ENCODE measurements around the gene CLDN2.

The CLDN2 gene

DNA sequence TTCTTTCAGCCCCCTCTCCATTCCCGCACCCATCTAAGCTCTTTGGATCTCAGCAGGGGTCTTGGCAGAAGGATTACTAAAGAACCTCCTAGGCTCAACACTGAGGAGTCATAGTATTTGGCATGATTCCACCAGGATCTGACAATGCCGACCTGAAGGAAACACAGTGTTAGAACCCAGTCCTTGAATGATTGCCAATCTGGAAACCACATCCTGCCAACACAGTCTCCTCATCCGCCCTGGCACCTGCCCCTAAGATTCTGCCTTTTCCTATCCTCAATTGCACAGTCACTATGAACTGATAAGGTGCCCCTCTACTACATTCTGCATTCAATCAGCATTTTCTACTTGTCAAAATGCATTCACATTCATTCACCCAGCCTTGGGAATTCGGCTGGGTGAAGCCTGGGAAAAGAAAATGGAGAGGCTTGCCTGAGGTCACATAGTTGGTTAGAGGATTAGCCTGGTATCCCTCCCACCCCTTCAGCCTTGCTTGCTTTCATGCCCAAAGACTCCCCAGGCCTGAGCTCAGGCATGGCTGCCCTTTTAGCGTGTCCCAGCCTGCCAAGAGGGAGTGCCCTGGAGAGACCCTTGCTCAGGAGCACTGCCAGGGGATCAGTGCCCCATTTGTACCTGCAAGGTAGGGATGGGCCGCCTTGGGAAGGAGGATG lies 2.2 kb upstream of the CLDN2 start:
- FAIRE-seq (no peak), DNase-seq (ENCODE audit: extremely low spot score, insufficient read length, low read depth) (no peak)

GRCh38 chrX:106921637-106922036 lies 1.4 kb downstream of the CLDN2 start:
- DNase-seq (ENCODE audit: extremely low spot score, insufficient read length, low read depth) (no peak), FAIRE-seq (no peak)

DNA sequence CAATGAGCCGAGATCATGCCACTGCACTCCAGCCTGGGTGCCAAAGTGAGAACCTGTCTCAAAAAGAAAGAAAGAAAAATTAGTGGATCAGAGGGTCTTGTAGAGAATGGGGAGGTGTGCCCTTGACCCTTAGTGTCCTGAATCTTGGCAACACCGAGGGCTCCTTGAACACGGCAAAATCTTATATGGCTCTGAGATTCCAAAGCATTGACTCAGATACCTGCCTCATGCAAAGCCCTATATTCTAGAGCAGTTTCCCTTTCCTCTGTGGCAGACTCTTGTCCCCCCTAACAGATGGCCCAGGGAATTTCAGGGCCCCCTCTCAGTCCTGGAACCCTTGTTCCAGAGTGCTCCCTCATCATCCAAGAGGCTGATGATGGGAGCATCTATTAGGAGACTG lies 6.8 kb downstream of the CLDN2 start:
- DNase-seq (ENCODE audit: extremely low spot score, insufficient read length, low read depth) (no peak), FAIRE-seq (no peak)

DNA sequence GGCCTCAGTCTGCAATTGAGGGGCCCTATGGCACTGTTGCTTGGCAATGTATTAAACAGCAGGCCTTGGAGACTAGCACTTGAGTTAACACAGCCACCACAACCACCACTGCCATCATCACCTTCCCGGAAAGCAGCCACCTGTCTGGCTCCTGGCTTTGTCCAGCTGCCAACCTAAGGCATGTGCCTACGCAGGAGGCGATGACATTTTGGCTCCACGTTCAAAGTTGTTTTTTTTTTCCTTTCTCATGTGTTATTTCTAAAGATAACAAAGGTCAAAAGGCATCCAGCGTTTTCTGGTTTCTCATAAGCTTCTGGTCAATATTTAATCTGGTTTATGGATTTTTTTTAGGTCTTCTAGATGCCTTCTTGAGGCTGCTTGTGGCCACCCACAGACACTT lies 7.5 kb downstream of the CLDN2 start:
- DNase-seq (ENCODE audit: extremely low spot score, insufficient read length, low read depth) (no peak), FAIRE-seq (no peak)

GRCh38 chrX:106928227-106928626 lies 8.0 kb downstream of the CLDN2 start:
- FAIRE-seq (no peak), DNase-seq (ENCODE audit: extremely low spot score, insufficient read length, low read depth) (no peak)

GRCh38 chrX:106931831-106932491 lies 11.8 kb downstream of the CLDN2 start:
- FAIRE-seq (no peak), DNase-seq (ENCODE audit: extremely low spot score, insufficient read length, low read depth) (no peak)

DNA sequence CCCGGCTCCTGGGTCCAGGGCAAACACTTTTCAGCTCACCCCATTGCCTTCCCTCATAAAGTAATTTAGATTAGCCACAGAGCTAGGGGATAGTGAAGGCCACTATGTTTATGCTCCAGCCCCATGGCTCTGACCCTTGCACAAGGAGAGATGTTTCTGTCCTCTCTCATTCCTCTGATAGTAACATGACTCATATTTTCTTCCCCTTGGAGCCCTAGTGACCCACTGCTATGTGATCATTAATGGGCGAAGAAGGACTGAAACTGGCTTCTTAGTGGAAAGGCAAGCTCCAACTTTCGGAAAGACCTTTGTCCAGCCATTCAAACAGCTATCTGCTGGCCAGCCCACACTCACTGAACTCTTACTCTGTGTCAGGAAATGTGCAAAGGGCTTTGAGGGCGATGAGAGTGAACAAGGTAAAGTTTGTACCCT lies 12.3 kb downstream of the CLDN2 start:
- FAIRE-seq (no peak), DNase-seq (ENCODE audit: extremely low spot score, insufficient read length, low read depth) (no peak)

DNA sequence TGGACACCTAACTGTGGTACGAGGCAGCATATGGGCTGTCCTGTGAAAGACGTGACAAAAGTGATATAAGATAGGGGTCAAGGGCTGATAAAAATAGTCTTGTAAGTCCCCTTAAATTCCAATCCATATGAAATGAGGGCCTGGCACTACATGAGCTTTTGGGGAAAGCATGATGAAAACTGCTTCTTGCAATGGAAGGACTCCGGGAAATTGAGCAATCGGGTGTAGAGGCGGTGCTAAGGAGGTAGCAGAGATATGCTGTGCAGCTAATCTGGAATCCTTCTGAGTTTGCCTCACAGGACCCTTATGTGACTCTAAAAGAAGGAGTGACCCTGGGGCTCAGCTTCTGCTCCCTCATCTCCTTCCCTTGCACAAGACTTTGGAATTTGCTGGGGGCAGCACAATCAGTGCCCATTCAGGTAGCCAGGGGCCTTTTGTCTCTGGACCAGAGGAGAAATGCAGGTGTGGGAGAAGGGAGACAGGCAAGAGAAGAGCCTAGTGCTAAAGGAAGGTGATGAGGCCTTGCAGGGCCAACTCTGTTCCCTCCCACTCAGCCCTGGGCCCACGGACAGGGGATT lies 12.8 kb downstream of the CLDN2 start:
- FAIRE-seq (no peak), DNase-seq (ENCODE audit: extremely low spot score, insufficient read length, low read depth) (no peak)

- no peak for DNase-seq (ENCODE audit: extremely low spot score, insufficient read length, low read depth)
- FAIRE-seq, result no peak
These were observed 13.3 kb downstream of the CLDN2 start for GRCh38 chrX:106933538-106933961.

DNA sequence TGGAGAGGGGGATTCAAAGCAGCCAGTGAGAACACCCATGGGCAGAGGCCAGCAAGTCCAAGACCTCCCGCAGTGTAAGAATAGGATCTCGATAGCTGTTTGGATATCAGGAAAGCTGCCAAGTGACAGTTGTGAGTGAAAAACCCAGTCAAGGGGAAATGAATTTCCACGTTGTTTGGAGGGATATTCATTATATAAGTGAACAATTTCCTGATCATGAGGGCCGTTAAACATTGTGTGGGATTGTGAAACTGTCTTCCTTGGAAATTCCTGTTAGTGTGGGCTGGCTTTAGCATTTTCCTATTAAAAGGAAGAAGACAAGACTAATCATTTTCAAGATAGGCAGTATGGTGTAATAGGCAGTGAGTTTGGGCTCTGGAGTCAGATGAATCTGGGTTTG lies 15.0 kb downstream of the CLDN2 start:
- no peak for DNase-seq (ENCODE audit: extremely low spot score, insufficient read length, low read depth)
- FAIRE-seq, result no peak

- no peak for DNase-seq (ENCODE audit: extremely low spot score, insufficient read length, low read depth)
- FAIRE-seq, result no peak
These were observed 16.0 kb downstream of the CLDN2 start for GRCh38 chrX:106936246-106936645.

DNA sequence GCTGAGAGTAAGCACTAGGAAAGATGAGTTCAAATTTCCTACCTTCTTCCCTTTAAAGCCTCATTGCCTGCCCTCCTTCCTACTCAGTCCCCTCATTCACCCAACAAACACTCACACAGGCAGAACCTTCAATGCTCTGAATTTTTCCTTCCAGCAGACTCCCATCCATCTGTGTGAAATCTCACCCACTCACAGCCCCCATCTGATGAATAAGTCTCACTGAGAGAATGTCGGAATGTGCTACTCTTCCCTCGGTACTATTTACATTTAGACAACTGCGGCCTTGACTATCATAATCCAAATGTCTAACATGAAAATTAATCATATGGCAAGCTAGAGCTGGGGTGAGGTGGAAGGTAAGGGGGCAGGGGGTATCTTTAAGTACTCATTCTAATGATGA lies 19.4 kb downstream of the CLDN2 start:
- no peak for DNase-seq (ENCODE audit: extremely low spot score, insufficient read length, low read depth)
- FAIRE-seq, result no peak

DNA sequence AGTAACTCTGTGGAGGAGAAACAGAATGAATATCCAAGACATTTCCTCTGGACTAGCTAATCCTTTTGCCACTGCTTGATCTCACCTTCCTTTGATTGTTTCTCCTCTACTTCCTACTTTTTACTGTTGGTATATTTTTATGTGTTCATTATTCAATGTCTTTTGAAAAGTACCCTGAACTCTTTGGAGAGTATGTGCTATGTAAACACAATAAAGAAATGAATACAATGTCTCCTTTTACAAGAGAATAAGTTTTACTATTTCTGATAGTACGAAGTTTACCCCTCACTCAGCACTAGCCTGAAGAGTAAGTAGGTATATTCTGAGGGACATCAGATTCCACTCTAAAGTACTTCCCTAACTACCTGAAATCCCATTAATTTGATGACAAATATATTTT lies 19.9 kb downstream of the CLDN2 start:
- FAIRE-seq (no peak), DNase-seq (ENCODE audit: extremely low spot score, insufficient read length, low read depth) (no peak)

DNA sequence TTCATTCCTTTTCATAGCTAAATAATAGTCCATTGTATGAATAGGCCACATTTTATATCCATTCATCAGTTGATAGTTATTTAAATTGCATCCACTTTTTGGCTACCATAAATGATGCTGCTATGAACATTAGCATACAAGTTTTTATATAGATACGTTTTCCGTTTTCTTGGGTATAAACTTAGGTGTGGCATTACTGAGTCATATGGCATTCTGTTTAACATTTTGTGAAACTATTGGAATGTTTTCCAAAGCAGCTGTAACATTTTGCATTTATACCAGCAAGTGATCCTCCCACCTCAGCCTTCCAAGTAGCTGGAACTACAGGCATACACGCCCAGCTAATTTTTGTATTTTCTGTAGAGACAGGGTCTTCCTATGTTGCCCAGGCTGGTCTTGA lies 26.3 kb downstream of the CLDN2 start:
- DNase-seq (ENCODE audit: extremely low spot score, insufficient read length, low read depth), result no peak
- FAIRE-seq, result no peak

GRCh38 chrX:106948641-106949040 lies 28.4 kb downstream of the CLDN2 start:
- DNase-seq (ENCODE audit: extremely low spot score, insufficient read length, low read depth) (no peak), FAIRE-seq (no peak)

GRCh38 chrX:106949366-106949765 lies 29.2 kb downstream of the CLDN2 start:
- no peak for DNase-seq (ENCODE audit: extremely low spot score, insufficient read length, low read depth)
- FAIRE-seq, result no peak

- no peak for FAIRE-seq
- DNase-seq (ENCODE audit: extremely low spot score, insufficient read length, low read depth), result no peak
These were observed 30.2 kb downstream of the CLDN2 start for GRCh38 chrX:106950381-106950780.

DNA sequence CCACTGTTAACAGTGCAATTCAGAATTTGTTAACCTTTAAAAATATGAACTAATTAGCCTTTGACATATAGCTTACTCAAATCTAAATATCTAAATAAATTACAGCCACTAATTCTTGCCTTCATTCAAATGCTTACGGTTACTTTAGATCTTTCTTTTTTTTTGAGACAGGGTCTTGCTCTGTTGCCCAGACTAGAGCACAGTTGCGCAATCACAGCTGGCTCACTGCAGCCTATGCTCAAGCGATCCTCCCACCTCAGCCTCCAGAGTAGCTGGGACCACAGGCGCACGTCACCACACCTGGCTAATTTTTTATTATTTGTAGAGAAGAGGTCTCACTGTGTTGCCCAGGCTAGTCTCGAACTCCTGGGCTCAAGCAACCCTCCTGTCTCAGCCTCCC lies 31.0 kb downstream of the CLDN2 start:
- no peak for FAIRE-seq

GRCh38 chrX:106952089-106952488 lies 31.9 kb downstream of the CLDN2 start:
- DNase-seq (ENCODE audit: extremely low spot score, insufficient read length, low read depth), result no peak
- FAIRE-seq, result no peak

More for the DNA sequence above, 31.0 kb downstream of the CLDN2 start:
- DNase-seq (ENCODE audit: extremely low spot score, insufficient read length, low read depth), result no peak

DNA sequence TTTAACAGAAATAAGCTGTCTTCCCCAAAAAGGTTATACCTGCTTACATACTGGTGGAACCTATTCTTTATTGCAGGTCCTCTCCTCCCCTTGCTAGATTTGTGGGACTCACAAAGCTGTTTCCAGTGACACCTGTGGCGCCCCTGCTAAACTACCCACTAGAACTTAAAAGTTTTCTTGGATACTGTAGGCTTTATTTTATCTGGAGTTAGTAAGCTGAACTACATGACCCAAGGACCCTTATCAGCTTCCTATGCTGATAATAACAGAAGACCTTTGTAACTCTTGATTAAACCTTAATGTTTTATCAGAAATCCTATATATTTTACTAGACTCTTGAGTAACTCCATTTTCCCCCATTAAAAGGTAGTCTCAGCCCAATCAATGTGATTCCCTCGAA lies 32.3 kb downstream of the CLDN2 start:
- FAIRE-seq, result no peak
- DNase-seq (ENCODE audit: extremely low spot score, insufficient read length, low read depth), result no peak

DNA sequence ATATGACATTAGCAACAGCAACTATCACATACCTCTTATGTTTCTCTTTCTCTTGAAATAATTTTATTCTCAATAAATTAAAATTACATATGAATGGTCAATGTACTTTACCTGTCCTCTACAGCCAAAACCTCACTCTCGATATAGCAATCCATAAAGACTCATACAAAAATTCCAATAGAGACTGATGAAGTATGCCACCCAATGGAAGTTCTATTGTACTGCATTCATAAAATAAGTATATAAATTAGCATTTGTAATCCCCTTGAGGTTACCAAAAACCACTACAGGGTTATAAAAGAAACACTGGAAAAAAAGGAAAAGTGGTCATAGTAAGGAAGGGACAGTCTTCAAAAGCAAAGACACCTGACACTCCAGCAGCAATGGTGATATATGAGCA lies 32.8 kb downstream of the CLDN2 start:
- no peak for FAIRE-seq
- DNase-seq (ENCODE audit: extremely low spot score, insufficient read length, low read depth), result no peak

GRCh38 chrX:106954041-106954440 lies 33.8 kb downstream of the CLDN2 start:
- DNase-seq (ENCODE audit: extremely low spot score, insufficient read length, low read depth), result no peak
- no peak for FAIRE-seq
